Fibroblast of skin of right biceps (primary cell): ENCODE measurements around the gene PRMT9.
A peak's percentile ranks its signal among the peaks of the same experiment; 100 is the strongest.

Experiments
- DNase-seq: peaks from one replicate; pipeline ENCODE4 v3.0.0-alpha.2; 2013

PRMT9 gene

GRCh38 chr4:147617841-147618691 lies 65.9 kb downstream of the PRMT9 start:
- no peak for DNase-seq

GRCh38 chr4:147617173-147617840 lies 66.7 kb downstream of the PRMT9 start, which contains the start of gene TMEM184C:
Gene TMEM184C, plus strand, starts transcription at chr4:147617397. Its CDS starts 560 bp downstream, at chr4:147617957.
- peak; percentile 94 for DNase-seq

- no peak for DNase-seq
Measured at GRCh38 chr4:147616849-147617172, 67.2 kb downstream of the PRMT9 start.

GRCh38 chr4:147610686-147611085 lies 73.3 kb downstream of the PRMT9 start:
- no peak for DNase-seq

GRCh38 chr4:147607471-147607870 lies 76.5 kb downstream of the PRMT9 start:
- no peak for DNase-seq

- no peak for DNase-seq
Measured at GRCh38 chr4:147605499-147605898, 78.5 kb downstream of the PRMT9 start.

- DNase-seq, result peak; percentile 77
Measured at GRCh38 chr4:147599769-147600168, 84.2 kb downstream of the PRMT9 start.

- no peak for DNase-seq
Measured at GRCh38 chr4:147599206-147599605, 84.8 kb downstream of the PRMT9 start.

GRCh38 chr4:147597561-147597960 lies 86.4 kb downstream of the PRMT9 start:
- DNase-seq, result no peak

GRCh38 chr4:147596981-147597380 lies 87.0 kb downstream of the PRMT9 start:
- peak; percentile 86 for DNase-seq

- no peak for DNase-seq
Measured at GRCh38 chr4:147596377-147596776, 87.6 kb downstream of the PRMT9 start.

- DNase-seq, result no peak
Measured at GRCh38 chr4:147594578-147594977, 89.4 kb downstream of the PRMT9 start.

GRCh38 chr4:147594107-147594506 lies 89.9 kb downstream of the PRMT9 start:
- DNase-seq, result no peak

GRCh38 chr4:147591106-147591505 lies 92.9 kb downstream of the PRMT9 start:
- DNase-seq, result no peak

GRCh38 chr4:147590249-147590920 lies 93.6 kb downstream of the PRMT9 start:
- peak; percentile 67 for DNase-seq

- no peak for DNase-seq
Measured at GRCh38 chr4:147589586-147589985, 94.4 kb downstream of the PRMT9 start.
